Transverse colon (tissue), 3 donors: ENCODE data around the gene MT1H.
A peak's percentile ranks its signal among the peaks of the same experiment; 100 is the strongest.

Experiments used
- CTCF ChIP-seq, 5 experiments: fragments of 200-600 bp in 3 of 5; fragments of 450-650 bp in 2 of 5; sonication (generic) in 3 of 5; IDR thresholded peaks; 1 replicate in 2 of 5; 2 replicates in 3 of 5; pipeline ENCODE4 v1.5.1; 2016 to 2017; ENCODE audit warnings: antibody characterized with exemption in 5 of 5, inconsistent platforms in 3 of 5, mild to moderate bottlenecking in 2 of 5, moderate library complexity in 1 of 5
- POLR2A ChIP-seq: fragments of 450-650 bp; IDR thresholded peaks from one replicate; pipeline ENCODE4 v1.6.1; 2016; ENCODE audit warnings: antibody characterized with exemption, mild to moderate bottlenecking, moderate library complexity

- TF ChIP-seq CTCF (IDR thresholded peaks at IDR 0.05): no peak
- TF ChIP-seq POLR2A: peak; percentile 63
These were observed 6.1 kb downstream of the MT1H start for GRCh38 chr16:56675685-56676210.
